Measurements from ENCODE around the gene HEY2.
"Not testable (repeated sequence)": the region's sequence is repeated elsewhere in the genome, so short reads cannot be mapped to it uniquely, and the experiment has no call there.

The HEY2 gene

DNA sequence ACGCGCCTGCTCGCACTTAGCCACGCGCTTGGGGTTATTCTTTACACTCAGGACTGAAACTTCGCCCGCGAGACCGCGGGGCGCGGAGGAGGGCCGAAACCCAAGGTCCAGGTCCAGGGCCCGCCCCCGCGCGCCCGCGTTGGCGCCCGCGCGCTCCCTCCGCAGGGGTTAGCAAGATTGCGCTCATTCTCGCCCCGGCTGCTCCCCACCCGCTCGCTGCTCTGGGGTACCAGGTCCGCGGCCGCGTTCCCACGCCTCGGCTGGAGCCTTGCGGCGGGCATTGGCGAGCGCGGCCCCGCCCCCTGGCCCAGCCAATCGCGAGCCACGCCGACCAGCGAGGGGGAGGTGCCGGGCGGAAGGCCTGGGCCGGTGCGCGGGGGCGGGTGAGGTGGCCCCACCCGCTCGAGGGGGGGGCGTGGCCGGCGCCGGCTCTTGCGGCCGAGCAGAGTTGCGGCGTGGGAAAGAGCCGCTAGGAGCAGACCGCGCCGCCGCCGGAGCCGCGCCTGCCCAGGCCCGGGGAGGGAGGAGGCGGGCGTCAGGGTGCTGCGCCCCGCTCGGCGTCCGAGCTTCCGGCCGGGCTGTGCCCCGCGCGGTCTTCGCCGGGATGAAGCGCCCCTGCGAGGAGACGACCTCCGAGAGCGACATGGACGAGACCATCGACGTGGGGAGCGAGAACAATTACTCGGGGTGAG is at the start of gene HEY2:
Gene HEY2, plus strand, starts transcription at position 460 of the 692 bp plus-strand sequence. Its CDS starts 145 bp downstream, at position 605.
- peak; percentile 80 for DNase-seq (ENCODE audit: low read depth)
- TF ChIP-seq, protein P1, sequence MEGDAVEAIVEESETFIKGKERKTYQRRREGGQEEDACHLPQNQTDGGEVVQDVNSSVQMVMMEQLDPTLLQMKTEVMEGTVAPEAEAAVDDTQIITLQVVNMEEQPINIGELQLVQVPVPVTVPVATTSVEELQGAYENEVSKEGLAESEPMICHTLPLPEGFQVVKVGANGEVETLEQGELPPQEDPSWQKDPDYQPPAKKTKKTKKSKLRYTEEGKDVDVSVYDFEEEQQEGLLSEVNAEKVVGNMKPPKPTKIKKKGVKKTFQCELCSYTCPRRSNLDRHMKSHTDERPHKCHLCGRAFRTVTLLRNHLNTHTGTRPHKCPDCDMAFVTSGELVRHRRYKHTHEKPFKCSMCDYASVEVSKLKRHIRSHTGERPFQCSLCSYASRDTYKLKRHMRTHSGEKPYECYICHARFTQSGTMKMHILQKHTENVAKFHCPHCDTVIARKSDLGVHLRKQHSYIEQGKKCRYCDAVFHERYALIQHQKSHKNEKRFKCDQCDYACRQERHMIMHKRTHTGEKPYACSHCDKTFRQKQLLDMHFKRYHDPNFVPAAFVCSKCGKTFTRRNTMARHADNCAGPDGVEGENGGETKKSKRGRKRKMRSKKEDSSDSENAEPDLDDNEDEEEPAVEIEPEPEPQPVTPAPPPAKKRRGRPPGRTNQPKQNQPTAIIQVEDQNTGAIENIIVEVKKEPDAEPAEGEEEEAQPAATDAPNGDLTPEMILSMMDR (conservative IDR thresholded peaks at IDR 0.05; ENCODE audit: control insufficient read depth, insufficient read depth, low read depth, low read length): no peak
- peak within 1 kb of the TSS; percentile 51 for H3K4me3 ChIP-seq (ENCODE audit: control insufficient read depth, low read depth, low read length)

DNA sequence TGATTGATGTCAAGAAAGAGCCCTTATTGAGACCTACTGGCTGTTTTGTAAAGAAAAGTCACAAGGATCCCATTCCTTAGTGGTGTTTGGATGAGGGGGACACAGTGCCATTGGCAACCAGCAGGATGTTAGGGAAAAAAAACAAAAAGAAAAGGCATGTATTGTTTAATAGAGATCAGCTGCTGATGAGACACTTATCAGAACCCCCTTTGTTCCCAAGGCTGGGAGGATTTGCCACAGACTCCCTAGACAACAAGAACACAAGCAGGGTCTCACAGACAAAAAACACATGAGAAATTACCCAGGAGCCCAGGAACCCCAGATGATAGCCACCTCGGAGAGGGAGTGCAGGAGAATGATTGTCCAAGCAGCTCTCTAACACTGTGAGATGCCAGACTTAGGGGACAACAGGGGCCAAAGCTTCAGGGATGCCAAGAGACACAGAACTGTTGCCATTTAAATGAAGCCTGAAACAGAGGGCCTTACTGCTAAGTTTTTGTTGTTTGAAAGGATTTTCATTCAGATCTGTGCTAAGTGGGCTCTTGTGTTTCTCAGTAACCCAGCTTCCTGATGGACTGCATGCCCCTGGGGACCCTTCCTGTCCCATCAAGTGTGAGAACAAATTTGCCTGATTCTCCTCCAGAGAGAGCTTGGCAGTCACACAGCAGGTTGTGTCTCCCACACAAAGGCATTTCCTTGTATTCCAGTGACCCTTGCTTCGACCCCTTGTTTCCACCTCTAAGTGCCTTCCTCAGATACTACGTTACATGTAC is 48.7 kb upstream of the HEY2 start:
- H3K4me3 ChIP-seq (ENCODE audit: control insufficient read depth, low read depth, low read length): no peak overlapping the region
- TF ChIP-seq, protein P1 (conservative IDR thresholded peaks at IDR 0.05; ENCODE audit: control insufficient read depth, insufficient read depth, low read depth, low read length): no peak
- no peak for DNase-seq (ENCODE audit: low read depth)

DNA sequence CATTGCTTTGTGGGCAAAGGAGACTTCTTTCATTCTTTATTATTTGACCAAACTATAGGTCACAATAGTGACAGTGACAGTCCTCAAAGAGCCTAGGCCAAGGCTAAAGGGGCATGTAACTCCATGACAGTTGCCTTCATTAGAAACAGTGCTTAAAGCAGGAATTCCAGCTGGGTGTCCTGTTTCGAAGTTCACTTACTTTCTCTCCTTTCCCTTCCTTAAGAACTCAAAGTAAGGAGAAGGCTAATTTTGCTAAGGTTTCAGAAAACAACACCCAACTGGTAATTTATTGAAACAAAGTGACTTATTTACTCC is 48.1 kb upstream of the HEY2 start:
- TF ChIP-seq, protein P1 (conservative IDR thresholded peaks at IDR 0.05; ENCODE audit: control insufficient read depth, insufficient read depth, low read depth, low read length): no peak
- no peak for DNase-seq (ENCODE audit: low read depth)
- no peak overlapping the region for H3K4me3 ChIP-seq (ENCODE audit: control insufficient read depth, low read depth, low read length)

DNA sequence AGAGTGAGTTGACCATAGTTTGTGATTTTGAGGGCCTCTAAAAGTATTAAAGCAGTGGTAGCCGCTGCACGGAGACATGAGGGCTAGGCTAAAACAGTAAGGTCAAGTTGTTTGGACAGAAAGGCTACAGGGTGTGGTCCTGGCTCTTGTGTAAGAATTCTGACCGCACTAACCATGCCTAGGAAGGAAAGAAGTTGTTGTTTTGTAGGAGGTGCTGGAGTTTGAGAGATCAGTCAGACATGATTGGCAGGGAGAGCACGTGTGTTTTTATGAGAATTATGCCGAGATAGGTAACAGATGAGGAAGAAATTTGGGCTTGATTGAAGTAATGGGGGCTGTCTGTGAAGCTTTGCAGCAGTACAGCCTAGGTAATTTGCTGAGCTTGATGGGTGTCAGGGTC is 45.5 kb upstream of the HEY2 start:
- H3K4me3 ChIP-seq (ENCODE audit: control insufficient read depth, low read depth, low read length); DNase-seq (ENCODE audit: low read depth): not testable (repeated sequence)

DNA sequence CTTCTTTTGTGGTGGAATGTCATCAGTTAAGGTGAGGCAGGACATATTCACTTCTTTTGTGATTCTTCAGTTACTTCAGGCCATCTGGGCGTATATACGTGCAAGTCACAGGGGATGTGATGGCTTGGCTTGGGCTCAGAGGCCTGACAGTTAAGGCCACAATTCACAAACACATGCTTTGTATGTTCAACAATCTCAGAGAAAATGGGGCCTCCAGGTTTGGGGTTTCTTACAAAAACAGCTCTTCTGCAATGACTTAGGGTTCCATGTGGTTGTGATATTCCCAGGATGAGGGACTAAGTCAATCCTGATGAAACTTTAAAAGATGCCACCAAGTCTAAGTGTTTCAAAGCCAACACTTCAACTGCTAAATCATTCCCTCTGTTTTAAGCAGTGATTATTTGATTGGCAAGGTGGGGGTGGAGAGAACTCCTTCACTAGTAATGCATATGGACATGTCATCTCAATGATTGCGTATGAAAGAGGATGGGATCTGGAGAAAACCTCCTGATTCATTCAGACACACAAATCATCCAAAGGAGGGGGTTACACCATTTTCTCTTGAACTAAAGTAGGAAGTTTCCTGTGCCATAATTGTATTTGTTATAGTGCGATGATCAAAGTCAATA is 41.7 kb upstream of the HEY2 start:
- no peak for DNase-seq (ENCODE audit: low read depth)
- TF ChIP-seq, protein P1 (conservative IDR thresholded peaks at IDR 0.05; ENCODE audit: control insufficient read depth, insufficient read depth, low read depth, low read length): no peak
- no peak overlapping the region for H3K4me3 ChIP-seq (ENCODE audit: control insufficient read depth, low read depth, low read length)

DNA sequence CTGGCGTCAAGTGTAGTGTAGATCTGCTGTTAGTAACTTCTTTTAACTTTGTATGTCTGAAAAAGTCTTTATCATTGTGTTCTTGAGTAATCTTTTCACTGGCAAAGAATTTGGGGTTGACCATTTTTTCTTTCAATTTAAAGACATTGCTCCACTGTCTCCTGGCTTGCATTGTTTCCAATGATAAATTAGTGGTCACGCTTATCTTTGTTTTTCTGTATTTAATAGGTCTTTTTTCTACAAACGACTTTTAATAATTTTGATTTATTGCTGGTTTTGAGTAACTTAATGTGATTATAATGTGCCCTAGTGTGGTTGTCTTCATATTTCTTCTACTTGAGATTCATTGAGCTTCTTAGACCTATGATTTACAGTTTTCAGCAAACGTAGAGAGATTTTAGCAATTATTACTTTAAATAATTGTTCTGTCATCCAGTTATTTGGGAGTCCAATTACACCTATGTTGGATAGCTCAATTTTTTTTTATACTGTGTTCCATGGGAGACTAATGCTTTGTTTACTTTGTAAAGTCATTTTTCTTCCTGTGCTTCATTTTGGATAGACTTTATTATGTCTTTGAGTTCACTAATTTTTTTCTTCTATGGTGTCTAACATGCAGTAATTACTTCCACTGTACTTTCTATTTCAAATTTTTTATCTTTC is 38.3 kb upstream of the HEY2 start:
- TF ChIP-seq, protein P1 (conservative IDR thresholded peaks at IDR 0.05; ENCODE audit: control insufficient read depth, insufficient read depth, low read depth, low read length): no peak
- H3K4me3 ChIP-seq (ENCODE audit: control insufficient read depth, low read depth, low read length): no peak overlapping the region
- DNase-seq (ENCODE audit: low read depth): no peak

All from fibroblast of mammary gland (primary cell).